HCEC 1CT (cell line): ENCODE results near the gene SLC16A14.

Source experiments
- DNase-seq: peaks from one replicate; pipeline ENCODE4 v3.0.0-alpha.2; 2017

The SLC16A14 gene

DNA sequence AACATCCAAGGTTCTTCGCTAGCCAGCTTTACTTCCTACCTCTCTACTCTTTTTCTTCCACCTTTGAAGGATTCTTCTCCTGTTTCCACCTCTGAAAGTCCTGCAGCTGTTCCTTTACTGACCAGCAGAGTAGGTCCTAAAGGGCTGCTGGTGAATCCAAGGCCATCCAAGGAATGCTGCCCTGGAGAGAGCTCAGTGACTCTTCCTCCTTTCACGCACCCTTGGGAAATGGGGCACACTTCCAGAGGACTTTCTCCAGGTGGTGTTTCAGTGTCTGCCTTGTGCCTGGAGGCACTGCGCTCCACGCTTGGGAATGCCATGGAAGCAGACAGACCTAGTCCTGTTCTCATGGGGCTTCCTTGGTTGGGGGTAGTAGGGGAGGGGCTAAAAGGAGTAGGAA, 45.4 kb downstream of the SLC16A14 start:
- no peak for DNase-seq

DNA sequence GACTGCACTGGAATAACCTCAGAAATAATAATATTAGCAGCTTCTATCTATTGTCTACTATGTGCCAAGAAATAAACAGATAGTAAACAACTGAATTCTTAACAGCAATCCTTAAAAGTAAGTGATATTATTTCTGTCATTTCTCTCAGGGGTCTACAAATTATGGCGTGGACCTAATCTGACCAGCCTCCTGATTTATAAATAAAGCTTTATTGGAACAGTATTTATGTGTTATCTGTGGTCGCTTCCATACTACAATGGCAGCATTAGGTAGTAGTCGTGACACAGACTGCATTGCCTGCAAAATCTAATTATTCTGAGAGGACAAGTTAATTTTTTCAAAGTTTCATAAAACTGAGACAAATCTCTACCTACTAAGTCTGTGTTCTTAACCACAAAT, 49.0 kb downstream of the SLC16A14 start:
- no peak for DNase-seq

DNA sequence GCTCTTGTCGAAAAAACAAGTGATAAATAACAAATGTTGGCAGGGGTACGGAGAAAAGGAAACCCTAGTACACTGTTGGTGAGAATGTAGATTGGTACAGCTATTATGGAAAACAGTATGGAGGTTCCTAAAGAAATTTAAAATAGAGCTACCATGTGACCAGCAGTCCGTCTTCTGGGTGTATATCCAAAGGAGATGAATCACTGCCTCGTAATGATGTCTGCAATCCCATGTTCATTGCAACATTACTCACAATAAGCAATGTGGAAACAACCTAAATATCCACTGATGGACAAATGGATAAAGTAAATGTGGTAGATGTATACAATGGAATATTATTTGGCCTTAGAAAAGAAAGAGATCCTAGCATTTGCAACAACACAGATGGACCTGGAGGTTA, 50.6 kb downstream of the SLC16A14 start:
- peak; percentile 84 for DNase-seq

DNA sequence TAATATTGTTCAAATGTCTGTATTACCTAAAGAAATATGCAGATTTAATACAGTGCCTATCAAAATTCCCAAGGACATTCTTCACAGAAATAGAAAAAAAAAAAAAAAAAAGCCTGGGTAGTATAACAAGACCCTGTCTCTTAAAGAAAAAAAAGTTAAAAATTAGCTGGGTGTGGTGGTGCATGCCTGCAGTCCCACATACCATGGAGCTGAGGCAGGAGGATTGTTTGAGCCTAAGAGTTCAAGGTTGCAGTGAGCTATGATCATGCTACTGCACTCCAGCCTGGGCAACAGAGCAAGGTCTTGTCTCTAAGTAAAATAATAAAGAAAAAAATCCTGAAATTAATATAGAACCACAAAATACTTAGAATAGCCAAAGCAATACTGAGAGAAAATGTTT, 51.9 kb downstream of the SLC16A14 start:
- DNase-seq, result no peak

DNA sequence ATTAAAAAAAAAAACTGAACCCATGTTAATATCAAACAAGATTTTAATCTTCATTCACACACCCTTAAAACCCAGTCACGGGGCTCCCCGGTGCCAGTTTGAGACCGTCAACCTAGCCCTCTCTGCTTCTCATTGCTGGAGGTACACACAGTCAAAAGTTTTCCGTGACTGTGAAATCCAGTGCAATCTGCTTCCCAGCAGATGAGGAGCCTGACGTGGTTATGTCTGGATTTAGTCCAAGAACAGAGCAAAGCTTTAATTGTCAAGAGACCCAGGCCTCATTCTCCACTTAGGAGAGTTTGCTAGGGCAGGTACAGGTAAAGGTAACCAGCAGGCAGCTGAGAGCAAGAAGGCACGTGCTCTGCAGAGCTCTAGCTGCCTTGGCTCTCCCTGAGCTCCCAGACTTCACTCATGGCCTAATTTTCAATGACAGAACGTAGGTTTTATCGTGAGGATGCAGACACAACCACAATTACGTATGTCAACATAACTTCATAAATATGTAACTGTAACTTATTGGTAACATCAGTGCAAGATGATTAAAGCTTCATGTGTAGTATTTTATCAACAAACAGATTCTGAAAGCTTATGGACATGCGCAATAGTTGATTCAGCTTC, 56.3 kb downstream of the SLC16A14 start:
- no peak for DNase-seq

DNA sequence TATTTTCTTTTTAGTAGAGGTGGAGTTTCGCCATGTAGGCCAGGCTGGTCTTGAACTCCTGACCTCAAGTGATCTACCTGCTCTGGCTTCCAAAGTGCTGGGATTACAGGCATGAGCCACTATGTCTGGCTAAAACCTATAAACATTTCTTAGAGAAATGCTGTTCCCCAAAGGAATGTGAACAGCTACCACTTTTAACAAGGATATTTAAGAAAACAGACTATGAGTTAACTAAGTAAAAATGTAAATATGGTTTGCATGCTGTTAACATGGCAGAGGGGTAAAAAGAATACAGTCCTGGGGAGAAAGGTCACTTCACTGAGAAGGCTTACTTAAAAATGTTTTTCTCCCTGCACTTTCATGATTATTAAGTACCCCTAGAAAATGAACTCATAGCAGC, 57.1 kb downstream of the SLC16A14 start:
- DNase-seq, result peak; percentile 58

DNA sequence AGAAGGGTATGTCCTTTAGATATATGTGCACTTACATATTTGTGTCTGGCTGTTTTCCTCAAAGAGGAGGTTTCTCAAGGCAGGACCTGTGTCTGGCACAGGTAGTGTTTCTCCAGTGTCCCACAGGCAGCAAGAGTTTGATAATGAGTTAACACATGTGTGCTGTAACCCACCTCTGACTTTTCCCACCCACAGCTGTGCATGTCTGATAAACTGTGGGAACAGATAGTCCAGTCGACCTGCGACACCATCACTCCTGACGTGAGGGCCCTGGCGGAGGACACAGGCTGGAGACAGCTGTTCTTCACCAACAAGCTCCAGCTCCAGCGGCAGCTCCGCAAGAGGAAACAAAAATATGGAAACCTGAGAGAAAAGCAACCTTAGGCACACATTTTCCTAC, 58.2 kb downstream of the SLC16A14 start:
- DNase-seq, result no peak

DNA sequence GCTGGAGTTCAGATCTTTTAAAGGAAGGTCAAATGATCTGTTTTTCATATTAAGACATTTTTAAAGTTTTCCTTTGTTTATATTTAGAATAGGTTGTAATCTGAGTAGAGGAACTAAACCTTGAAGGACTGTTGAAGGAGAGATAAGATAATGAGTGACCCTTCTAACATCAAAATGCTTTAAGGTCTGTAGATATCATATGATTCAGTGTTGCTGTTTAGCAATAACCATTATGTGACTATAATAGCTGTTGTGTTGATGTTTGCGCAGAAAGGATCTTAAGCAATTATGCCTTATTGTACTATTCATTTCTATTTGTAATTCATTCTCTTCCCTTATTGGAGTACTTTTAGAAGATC, 60.0 kb downstream of the SLC16A14 start:
- DNase-seq, result no peak

DNA sequence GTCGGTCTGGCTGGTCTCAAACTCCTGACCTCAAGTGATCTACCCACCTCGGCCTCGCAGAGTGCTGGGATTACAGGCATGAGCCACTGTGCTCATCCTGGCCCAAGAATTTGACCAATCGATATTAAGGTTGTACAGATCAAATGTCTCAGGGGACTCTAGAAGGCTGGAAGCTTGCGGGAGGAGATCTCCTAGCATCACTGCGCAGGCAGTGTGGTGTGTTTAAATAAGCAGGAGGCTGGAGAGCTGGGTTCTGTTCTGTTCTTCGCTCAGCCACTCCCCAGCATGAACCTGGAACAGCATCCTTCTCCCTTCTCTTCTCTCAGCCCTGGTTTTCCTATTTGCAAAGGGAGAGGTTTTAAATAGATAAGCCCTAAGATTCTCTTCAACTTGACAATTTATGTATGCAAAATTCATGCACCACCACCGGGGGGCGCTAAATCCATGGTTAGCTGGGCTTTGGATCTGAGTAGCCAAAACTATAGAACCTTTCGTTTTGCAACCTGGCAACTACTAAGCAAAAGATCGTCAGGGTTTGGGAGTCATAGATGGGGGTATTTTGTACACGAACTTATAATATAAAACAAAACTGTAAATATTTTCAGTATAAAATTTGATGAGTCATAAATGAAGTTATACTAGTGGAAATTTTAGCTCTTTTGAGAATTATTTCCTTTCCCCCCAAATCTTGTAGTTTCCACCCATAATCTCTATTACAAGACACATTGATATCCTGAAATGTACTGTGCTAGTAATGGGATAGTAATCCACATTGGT, 60.6 kb downstream of the SLC16A14 start:
- peak; percentile 55 for DNase-seq

DNA sequence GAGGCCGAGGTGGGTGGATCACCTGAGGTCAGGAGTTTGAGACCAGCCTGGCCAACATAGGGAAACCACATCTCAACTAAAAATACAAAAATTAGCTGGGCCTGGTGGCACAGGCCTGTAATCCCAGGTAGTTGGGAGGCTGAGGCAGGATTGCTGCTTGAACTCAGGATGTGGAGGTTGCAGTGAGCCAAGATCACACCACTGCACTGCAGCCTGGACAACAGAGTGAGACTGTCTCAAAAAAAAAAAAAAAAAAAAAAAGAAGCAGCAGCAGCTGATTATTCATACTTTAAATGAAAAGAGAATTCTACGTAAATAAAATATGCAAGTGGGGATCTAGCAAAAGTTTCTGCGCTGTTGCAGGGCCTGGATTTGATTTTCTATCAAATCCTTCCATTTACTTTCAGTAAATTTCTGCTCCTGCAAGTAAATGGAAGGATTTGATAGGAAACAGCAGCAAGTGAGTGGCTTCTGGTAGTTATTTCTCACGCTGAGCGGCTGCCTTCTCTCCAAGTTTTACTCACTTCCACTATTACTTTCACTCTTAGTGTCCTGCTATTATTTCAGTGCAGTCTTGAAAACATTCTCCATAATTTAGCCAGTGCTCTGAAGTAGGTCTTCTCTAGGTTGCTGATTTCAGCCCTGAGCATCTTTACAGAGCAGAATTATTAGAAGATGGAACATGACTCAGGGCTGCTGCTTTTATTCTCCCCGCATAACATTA, 68.4 kb downstream of the SLC16A14 start:
- no peak for DNase-seq

DNA sequence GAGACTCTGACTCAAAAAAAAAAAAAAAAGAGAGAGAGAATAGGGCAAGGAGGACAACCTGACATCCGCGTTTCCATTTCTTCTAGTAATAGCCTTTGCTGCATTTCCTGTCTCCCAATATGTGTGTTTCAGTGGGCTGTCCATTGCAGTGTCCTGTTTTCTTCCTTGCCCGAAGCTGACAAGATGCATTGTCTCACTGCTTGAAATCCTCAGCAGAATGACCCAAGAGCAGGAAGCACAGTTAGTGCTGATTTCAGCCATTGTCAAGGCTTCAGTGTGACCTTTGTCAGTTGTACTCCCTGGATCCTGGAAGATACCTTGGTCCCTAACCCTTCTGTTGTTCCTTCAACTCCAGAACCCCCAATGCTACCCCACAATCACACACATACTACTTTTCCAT, 71.2 kb downstream of the SLC16A14 start:
- DNase-seq, result no peak

DNA sequence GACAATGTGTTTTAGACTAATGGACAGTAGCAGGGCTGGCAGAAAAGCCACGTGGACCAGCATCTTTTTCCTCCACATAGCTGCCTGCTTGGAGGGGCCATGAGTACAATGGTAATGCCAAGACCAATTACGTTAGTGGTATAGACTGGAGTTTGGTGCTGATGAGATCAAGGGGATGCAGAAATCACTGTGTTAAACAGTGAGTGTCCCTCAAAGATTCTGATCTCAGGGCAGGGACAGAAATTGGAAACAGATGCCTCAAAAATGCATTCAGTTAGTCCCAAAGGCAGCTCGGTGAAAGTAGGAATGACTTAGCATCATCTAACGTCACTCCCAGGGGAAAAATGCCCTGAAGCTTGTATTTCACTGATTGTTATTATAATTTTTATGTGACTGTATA, 72.4 kb downstream of the SLC16A14 start:
- DNase-seq, result no peak

DNA sequence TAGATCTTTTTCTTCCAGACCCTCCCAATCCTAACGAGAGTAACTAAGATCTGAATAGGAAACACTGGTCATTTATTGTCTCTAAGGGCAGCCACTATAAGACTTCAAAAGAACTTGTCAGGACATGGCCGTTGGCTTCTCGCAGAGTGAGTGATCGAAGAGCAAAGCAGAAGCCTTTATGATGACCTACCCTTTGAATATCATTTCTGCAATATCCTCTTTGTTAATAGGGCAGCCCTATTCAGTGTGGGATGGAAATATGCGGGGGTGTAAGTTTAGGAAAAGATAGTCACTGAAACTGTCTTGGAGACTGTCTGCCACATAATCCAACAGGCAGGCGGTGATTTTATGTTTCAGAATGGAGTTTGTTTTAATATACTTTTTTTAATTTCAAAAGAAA, 75.5 kb downstream of the SLC16A14 start:
- DNase-seq, result no peak
